T-cell (primary cell): ENCODE data around the gene ENDOV. TPM values are rescaled to one million over a fixed set of nuclear protein-coding genes. Genes with fewer than 3 reads are reported as not detected.

ENCODE experiments used
- ATAC-seq, 4 experiments: fragments of 200-7000 bp in 3 of 4; fragments of 150-1000 bp in 1 of 4; cut with Tn5 transposase; replicated peaks in 1 of 4; 1 replicate in 3 of 4; 2 replicates in 1 of 4; pipeline ENCODE4 v1.10.0; 2021; ENCODE audit warnings: moderate library complexity in 3 of 4, mild to moderate bottlenecking in 2 of 4, moderate number of reproducible peaks in 1 of 4
- CTCF ChIA-PET, 2 donors: fragments of 300-600 bp; sonication (Branson Sonifier 250); formaldehyde crosslinking; loops; one replicate each; lab custom pipeline; 2022; ENCODE audit warnings: antibody characterized with exemption in 2 of 2; lab: Charles Lee
- POLR2A ChIA-PET, 2 donors: fragments of 300-600 bp; sonication (Branson Sonifier 250); formaldehyde crosslinking; loops; one replicate each; lab custom pipeline; 2022; ENCODE audit warnings: antibody characterized with exemption in 2 of 2; lab: Charles Lee
- DNase-seq, 35 experiments: peaks; one replicate each; pipeline versions ENCODE4 v3.0.0 to v3.0.0-alpha.2; 2013 to 2023
- H3K27ac ChIP-seq: one replicate; pipeline ENCODE4 v1.5.1; 2013; ENCODE audit warnings: low read length
- H3K27me3 ChIP-seq, 2 experiments: replicated peaks in 1 of 2; 1 replicate in 1 of 2; 2 replicates in 1 of 2; pipeline versions ENCODE4 v1.6.1 to v1.7.0; 2013; ENCODE audit warnings: low read length in 1 of 2, mixed read lengths in 1 of 2; ENCODE audit not compliant: control insufficient read depth in 2 of 2, insufficient read depth in 2 of 2; ENCODE audit errors: extremely low read depth in 1 of 2
- H3K36me3 ChIP-seq, 2 donors: 1 replicate in 1 of 2; 2 replicates in 1 of 2; pipeline versions ENCODE4 v1.6.1 to v1.7.0; 2013; ENCODE audit warnings: low read length in 1 of 2; ENCODE audit not compliant: control insufficient read depth in 2 of 2, insufficient read depth in 1 of 2; ENCODE audit errors: extremely low read depth in 1 of 2
- H3K4me1 ChIP-seq, 2 experiments: 1 replicate in 1 of 2; 2 replicates in 1 of 2; pipeline versions ENCODE4 v1.6.1 to v1.7.0; 2013; ENCODE audit warnings: low read length in 2 of 2, mixed read lengths in 1 of 2; ENCODE audit not compliant: insufficient read depth in 2 of 2, control insufficient read depth in 1 of 2; ENCODE audit errors: extremely low read depth in 1 of 2
- H3K4me3 ChIP-seq, 2 donors: 1 replicate in 1 of 2; 2 replicates in 1 of 2; pipeline versions ENCODE4 v1.5.1 to v1.7.0; 2013; ENCODE audit warnings: mild to moderate bottlenecking in 2 of 2, low read length in 1 of 2, moderate library complexity in 1 of 2; ENCODE audit not compliant: control insufficient read depth in 1 of 2; ENCODE audit errors: extremely low read depth in 1 of 2
- H3K9me3 ChIP-seq: 2 replicates; pipeline ENCODE4 v1.7.0; 2013
- H3K27ac Mint-ChIP-seq, 2 donors: one replicate each; pipeline ENCODE4 v1.8.0; 2020 to 2021; ENCODE audit warnings: mild to moderate bottlenecking in 2 of 2, mixed read lengths in 2 of 2
- H3K27me3 Mint-ChIP-seq, 2 donors: one replicate each; pipeline ENCODE4 v1.8.0; 2021 to 2022; ENCODE audit warnings: mixed read lengths in 2 of 2
- H3K36me3 Mint-ChIP-seq: one replicate; pipeline ENCODE4 v1.8.0; 2021; ENCODE audit warnings: mixed read lengths
- H3K4me1 Mint-ChIP-seq, 3 donors: one replicate each; pipeline ENCODE4 v1.8.0; 2020 to 2022; ENCODE audit warnings: mixed read lengths in 3 of 3, mild to moderate bottlenecking in 1 of 3
- H3K4me3 Mint-ChIP-seq, 3 donors: one replicate each; pipeline ENCODE4 v1.8.0; 2020 to 2022; ENCODE audit warnings: mild to moderate bottlenecking in 3 of 3, mixed read lengths in 3 of 3, moderate library complexity in 3 of 3
- H3K9me3 Mint-ChIP-seq, 3 donors: one replicate each; pipeline ENCODE4 v1.8.0; 2020 to 2022; ENCODE audit warnings: mixed read lengths in 3 of 3
- WGBS: methylation state at CpG from one replicate; pipeline ENCODE4 v1.1.5; 2013; ENCODE audit warnings: missing lambda C conversion rate; ENCODE audit not compliant: insufficient coverage; 5-methylcytosine and 5-hydroxymethylcytosine counted together
- total RNA-seq, 35 experiments: library from RNA in 6 of 35; stranded (reverse) in 6 of 35; fragments of 120-200 nt in 1 of 35; gene quantifications; one replicate each; pipeline versions ENCODE4 v1.2.1 to v1.2.4 and lab custom pipeline; 2013 to 2026

ENDOV gene
- total RNA-seq, 5 donors from 2014 or later (not counting 1 experiment from before 2014, with no cell fraction given): 17.1 to 22.2 (median 21.1) TPM

GRCh38 chr17:80393961-80394360 is 21.0 kb upstream of the ENDOV start:
- WGBS: 82% methylated on average over 3 of the region's 4 CpGs
- Histone ChIP-seq H3K36me3 (peaks cover 27 to 67% of the 10 kb centered on the region in 2 donors), H3K27me3 (no peaks in the 10 kb centered on the region), H3K4me1 (peaks cover 0 to 4% of the 10 kb centered on the region in 2 experiments), H3K27ac (no peak overlapping the region), H3K9me3 (no peaks in the 10 kb centered on the region), H3K4me3 (no peak overlapping the region)
- Mint-ChIP-seq H3K4me3 (no peak overlapping the region), H3K4me1 (peaks cover 3 to 15% (median 11%) of the 10 kb centered on the region in 3 donors), H3K36me3 (peaks cover 43% of the 10 kb centered on the region), H3K9me3 (no peaks in the 10 kb centered on the region), H3K27me3 (no peaks in the 10 kb centered on the region), H3K27ac (no peak overlapping the region)
- ATAC-seq: no peak
- DNase-seq: no peak
- CTCF ChIA-PET: no interaction called here
- POLR2A ChIA-PET: interaction anchor here in 1 of 2 donors (0.6 to 0.7 kb wide), 2 partner anchors 70 to 174 kb away, joined by 3 read pairs; no protein-coding TSS in a partner anchor

DNA sequence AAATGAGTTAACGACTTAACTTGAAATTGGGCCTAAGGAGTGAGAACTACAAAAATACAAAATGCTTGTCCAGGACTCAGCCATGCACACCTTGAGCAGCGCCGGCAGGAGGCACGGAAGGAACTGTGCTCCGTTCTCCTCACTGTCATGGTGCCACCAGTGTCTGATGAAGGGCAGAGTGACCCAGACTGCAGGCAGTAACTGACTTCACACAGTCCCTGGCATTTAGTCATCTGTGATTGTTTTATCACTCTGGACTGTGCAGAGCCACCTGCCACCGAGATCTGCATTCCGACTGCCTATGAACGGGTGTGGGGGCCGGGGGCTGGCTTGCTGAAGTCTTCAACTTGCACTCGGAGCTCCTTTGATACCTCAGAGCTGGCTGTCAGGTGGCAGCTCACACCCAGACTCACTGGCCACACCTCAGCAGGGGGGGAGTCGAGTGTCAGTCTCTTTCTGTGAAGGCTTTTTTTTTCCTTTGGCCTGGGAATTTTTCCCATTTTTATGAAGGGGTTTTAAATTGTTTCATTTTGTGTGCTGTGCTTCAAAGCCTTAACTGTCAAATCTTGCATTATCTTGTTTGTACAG is 20.2 kb upstream of the ENDOV start:
- H3K27me3 Mint-ChIP-seq: no peaks in the 10 kb centered on the region
- ATAC-seq (no peak), DNase-seq (no peak)
- ChIA-PET POLR2A (no interaction called here), CTCF (no interaction called here)
- no peak overlapping the region for H3K4me3 ChIP-seq
- no peak overlapping the region for H3K27ac Mint-ChIP-seq
- no peaks in the 10 kb centered on the region for H3K9me3 Mint-ChIP-seq
- no peak overlapping the region for H3K27ac ChIP-seq
- no peaks in the 10 kb centered on the region for H3K9me3 ChIP-seq
- H3K36me3 ChIP-seq: peaks cover 20 to 59% of the 10 kb centered on the region in 2 donors
- H3K4me1 ChIP-seq: peaks cover 0 to 4% of the 10 kb centered on the region in 2 experiments
- 96% methylated on average over 9 of the region's 11 CpGs for WGBS
- peaks cover 3 to 15% (median 11%) of the 10 kb centered on the region in 3 donors for H3K4me1 Mint-ChIP-seq
- no peak overlapping the region for H3K4me3 Mint-ChIP-seq
- H3K27me3 ChIP-seq: no peaks in the 10 kb centered on the region
- H3K36me3 Mint-ChIP-seq: peaks cover 36% of the 10 kb centered on the region

GRCh38 chr17:80395402-80396151 is 19.4 kb upstream of the ENDOV start:
- Histone ChIP-seq H3K9me3 (no peaks in the 10 kb centered on the region), H3K36me3 (peaks cover 19 to 50% of the 10 kb centered on the region in 2 donors)

GRCh38 chr17:80396157-80397033 is 18.6 kb upstream of the ENDOV start:
- Histone ChIP-seq H3K4me3 (no peak overlapping the region), H3K4me1 (peaks cover 0 to 4% of the 10 kb centered on the region in 2 experiments), H3K9me3 (no peaks in the 10 kb centered on the region), H3K27me3 (no peaks in the 10 kb centered on the region), H3K27ac (no peak overlapping the region), H3K36me3 (peaks cover 16 to 42% of the 10 kb centered on the region in 2 donors)
- Mint-ChIP-seq H3K27me3 (no peaks in the 10 kb centered on the region), H3K36me3 (peaks cover 25% of the 10 kb centered on the region), H3K9me3 (no peaks in the 10 kb centered on the region), H3K27ac (peak overlapping the region; percentile 10 to 48), H3K4me1 (peaks cover 3 to 15% (median 11%) of the 10 kb centered on the region in 3 donors), H3K4me3 (no peak overlapping the region)
- DNase-seq (no peak), ATAC-seq (no peak)
- 89% methylated on average over 3 of the region's 9 CpGs for WGBS
- ChIA-PET POLR2A (no interaction called here), CTCF (no interaction called here)

More at GRCh38 chr17:80395402-80396151, 19.4 kb upstream of the ENDOV start:
- ATAC-seq (peak in 1 of 4 experiments; percentile 38), DNase-seq (no peak)
- 87% methylated on average over 12 of the region's 15 CpGs for WGBS
- H3K9me3 Mint-ChIP-seq: no peaks in the 10 kb centered on the region
- H3K4me3 Mint-ChIP-seq: no peak overlapping the region
- Histone ChIP-seq H3K4me3 (no peak overlapping the region), H3K4me1 (peaks cover 0 to 4% of the 10 kb centered on the region in 2 experiments), H3K27me3 (no peaks in the 10 kb centered on the region), H3K27ac (no peak overlapping the region)
- H3K27me3 Mint-ChIP-seq: no peaks in the 10 kb centered on the region
- H3K27ac Mint-ChIP-seq: peak overlapping the region; percentile 48 to 52
- CTCF ChIA-PET: no interaction called here
- POLR2A ChIA-PET: no interaction called here
- peaks cover 3 to 15% (median 11%) of the 10 kb centered on the region in 3 donors for H3K4me1 Mint-ChIP-seq
- H3K36me3 Mint-ChIP-seq: peaks cover 29% of the 10 kb centered on the region

- H3K27ac ChIP-seq: no peak overlapping the region
These were observed 18.0 kb upstream of the ENDOV start for GRCh38 chr17:80397034-80397387.

DNA sequence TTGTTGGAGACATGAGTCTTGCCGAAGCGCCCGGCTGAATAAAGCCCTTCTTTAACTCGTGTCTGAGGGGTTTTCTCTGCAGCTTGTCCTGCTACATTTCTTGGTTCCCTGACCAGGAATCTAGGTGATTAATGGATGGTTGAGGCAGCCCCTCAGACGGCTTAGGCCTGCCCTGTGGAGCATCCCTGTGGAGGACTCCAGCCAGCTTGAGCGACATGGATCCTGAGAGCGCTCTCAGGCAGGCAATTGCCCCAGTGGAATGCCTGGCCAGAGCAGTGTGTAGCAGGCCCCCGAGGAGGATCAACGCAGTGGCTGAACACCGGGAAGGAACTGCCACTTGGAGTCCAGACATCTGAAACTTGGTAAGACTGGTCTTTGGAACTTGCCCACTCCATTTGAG is 17.3 kb upstream of the ENDOV start:
- POLR2A ChIA-PET: no interaction called here
- H3K27ac Mint-ChIP-seq: no peak overlapping the region

More at GRCh38 chr17:80397034-80397387, 18.0 kb upstream of the ENDOV start:
- Histone ChIP-seq H3K36me3 (peaks cover 14 to 36% of the 10 kb centered on the region in 2 donors), H3K9me3 (no peaks in the 10 kb centered on the region), H3K4me3 (no peak overlapping the region), H3K27me3 (no peaks in the 10 kb centered on the region), H3K4me1 (peaks cover 0 to 4% of the 10 kb centered on the region in 2 experiments)
- Mint-ChIP-seq H3K36me3 (peaks cover 21% of the 10 kb centered on the region), H3K27me3 (no peaks in the 10 kb centered on the region), H3K27ac (peak overlapping the region; percentile 3 to 10), H3K4me3 (no peak overlapping the region), H3K4me1 (peaks cover 3 to 15% (median 11%) of the 10 kb centered on the region in 3 donors), H3K9me3 (no peaks in the 10 kb centered on the region)
- DNase-seq: no peak
- POLR2A ChIA-PET: no interaction called here
- CTCF ChIA-PET: no interaction called here
- ATAC-seq: peak in 1 of 4 experiments; percentile 19
- WGBS: 78% methylated on average over 3 of the region's 6 CpGs

More for the DNA sequence above, 17.3 kb upstream of the ENDOV start:
- Histone ChIP-seq H3K4me3 (no peak overlapping the region), H3K9me3 (no peaks in the 10 kb centered on the region), H3K4me1 (peaks cover 0 to 4% of the 10 kb centered on the region in 2 experiments), H3K36me3 (peaks cover 9 to 31% of the 10 kb centered on the region in 2 donors), H3K27me3 (no peaks in the 10 kb centered on the region), H3K27ac (no peak overlapping the region)
- WGBS: 93% methylated on average over 10 of the region's 10 CpGs
- Mint-ChIP-seq H3K36me3 (peaks cover 19% of the 10 kb centered on the region), H3K4me3 (no peak overlapping the region), H3K4me1 (peaks cover 3 to 15% (median 11%) of the 10 kb centered on the region in 3 donors), H3K27me3 (no peaks in the 10 kb centered on the region), H3K9me3 (no peaks in the 10 kb centered on the region)
- ATAC-seq (no peak), DNase-seq (no peak)
- CTCF ChIA-PET: no interaction called here
